ENCODE measurements around the gene SOX12. TPM values are rescaled to one million over a fixed set of nuclear protein-coding genes. Genes with fewer than 3 reads are reported as not detected.
A peak's percentile ranks its signal among the peaks of the same experiment; 100 is the strongest.

Gene SOX12
- total and polyA plus RNA-seq, 4 donors, result 0.67 to 4.2 (median 1.7) TPM

GRCh38 chr20:325889-326644 is 715 bp downstream of the SOX12 start:
- Histone ChIP-seq H3K27me3 (ENCODE audit: control insufficient read depth in 4 of 4, insufficient read depth in 4 of 4, low read length in 3 of 4) (no peaks in the 10 kb centered on the region), H3K4me1 (ENCODE audit: control insufficient read depth in 4 of 4, insufficient read depth in 4 of 4, low read length in 3 of 4) (peaks cover 7 to 31% (median 16%) of the 10 kb centered on the region in 4 donors), H3K9ac (ENCODE audit: low read depth in 1 of 2, low read length in 2 of 2) (no peak overlapping the region), H3K4me3 (ENCODE audit: low read depth in 1 of 3, low read length in 3 of 3) (peak overlapping the region; percentile 50 to 68 (median 62)), H3K9me3 (ENCODE audit: control insufficient read depth in 4 of 4, low read length in 3 of 4) (no peaks in the 10 kb centered on the region), H3K36me3 (ENCODE audit: control insufficient read depth in 4 of 4, insufficient read depth in 3 of 4, low read depth in 1 of 4, low read length in 3 of 4) (no peaks in the 10 kb centered on the region), H3K27ac (ENCODE audit: low read depth in 1 of 2, low read length in 2 of 2) (peak overlapping the region; percentile 81 to 88)
- peak; percentile 65 for DNase-seq (ENCODE audit: low spot score)
- 1% methylated on average over 103 of the region's 103 CpGs for WGBS
- TF ChIP-seq HNF4A (conservative IDR thresholded peaks at IDR 0.05), result no peak
- no peak for TF ChIP-seq FOXA2 (IDR thresholded peaks at IDR 0.05)
- no peak for TF ChIP-seq ZBTB33 (IDR thresholded peaks at IDR 0.05)
- TF ChIP-seq GABPA (IDR thresholded peaks at IDR 0.05 in 1 of 2, conservative IDR thresholded peaks at IDR 0.05 in 1 of 2), result no peak
- TF ChIP-seq HNF4G (IDR thresholded peaks at IDR 0.05), result no peak
- TF ChIP-seq EGR1 (IDR thresholded peaks at IDR 0.05; ENCODE audit: low read depth in 2 of 2), result no peak
- no peak for TF ChIP-seq RAD21 (IDR thresholded peaks at IDR 0.05)
- no peak for TF ChIP-seq TAF1 (conservative IDR thresholded peaks at IDR 0.05)
- TF ChIP-seq REST (IDR thresholded peaks at IDR 0.05), result no peak
- TF ChIP-seq FOXA1 (IDR thresholded peaks at IDR 0.05), result no peak
- TF ChIP-seq, protein P1, sequence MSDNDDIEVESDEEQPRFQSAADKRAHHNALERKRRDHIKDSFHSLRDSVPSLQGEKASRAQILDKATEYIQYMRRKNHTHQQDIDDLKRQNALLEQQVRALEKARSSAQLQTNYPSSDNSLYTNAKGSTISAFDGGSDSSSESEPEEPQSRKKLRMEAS (IDR thresholded peaks at IDR 0.05), result no peak
- no peak for TF ChIP-seq RXRA (IDR thresholded peaks at IDR 0.05)
- TF ChIP-seq SP1 (IDR thresholded peaks at IDR 0.05), result no peak
- TF ChIP-seq ATF3 (IDR thresholded peaks at IDR 0.05), result no peak

DNA sequence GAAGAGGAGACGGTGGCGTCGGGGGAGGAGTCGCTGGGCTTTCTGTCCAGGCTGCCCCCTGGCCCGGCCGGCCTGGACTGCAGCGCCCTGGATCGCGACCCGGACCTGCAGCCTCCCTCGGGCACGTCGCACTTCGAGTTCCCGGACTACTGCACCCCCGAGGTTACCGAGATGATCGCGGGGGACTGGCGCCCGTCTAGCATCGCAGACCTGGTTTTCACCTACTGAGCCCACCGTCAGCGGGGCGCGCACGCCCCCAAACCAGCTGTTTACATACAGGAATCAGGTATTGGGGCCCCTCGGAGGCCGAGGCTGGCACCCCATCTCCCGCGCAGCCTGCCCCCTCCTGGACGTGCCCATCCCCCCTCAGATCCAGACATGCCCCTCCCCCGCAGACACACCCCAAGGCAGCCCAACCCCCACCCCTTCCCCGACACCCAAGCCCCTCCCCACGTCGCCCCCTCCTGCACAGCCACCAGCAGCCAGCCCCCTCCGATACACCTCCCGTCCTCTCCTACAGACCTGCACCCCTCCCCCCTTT is 1.4 kb downstream of the SOX12 start:
- H3K36me3 ChIP-seq (ENCODE audit: control insufficient read depth in 4 of 4, insufficient read depth in 3 of 4, low read depth in 1 of 4, low read length in 3 of 4), result no peaks in the 10 kb centered on the region
- H3K4me3 ChIP-seq (ENCODE audit: low read depth in 1 of 3, low read length in 3 of 3), result peak overlapping the region in 2 of 3 donors; percentile 51 to 68
- H3K9ac ChIP-seq (ENCODE audit: low read depth in 1 of 2, low read length in 2 of 2), result no peak overlapping the region
- no peak for DNase-seq (ENCODE audit: low spot score)
- TF ChIP-seq JUND (IDR thresholded peaks at IDR 0.05), result no peak
- TF ChIP-seq ZBTB33 (IDR thresholded peaks at IDR 0.05), result no peak
- TF ChIP-seq NR2F2 (IDR thresholded peaks at IDR 0.05), result no peak
- TF ChIP-seq YY1 (IDR thresholded peaks at IDR 0.05), result no peak
- peaks cover 7 to 31% (median 16%) of the 10 kb centered on the region in 4 donors for H3K4me1 ChIP-seq (ENCODE audit: control insufficient read depth in 4 of 4, insufficient read depth in 4 of 4, low read length in 3 of 4)
- peak overlapping the region; percentile 65 to 88 for H3K27ac ChIP-seq (ENCODE audit: low read depth in 1 of 2, low read length in 2 of 2)
- WGBS, result 2% methylated on average over 38 of the region's 38 CpGs
- H3K9me3 ChIP-seq (ENCODE audit: control insufficient read depth in 4 of 4, low read length in 3 of 4), result no peaks in the 10 kb centered on the region
- H3K27me3 ChIP-seq (ENCODE audit: control insufficient read depth in 4 of 4, insufficient read depth in 4 of 4, low read length in 3 of 4), result no peaks in the 10 kb centered on the region

Data from liver (tissue), 9 donors.